Stimulated activated CD4-positive, alpha-beta T cell treated with anti-CD3 and anti-CD28 coated beads, Interleukin-15, amount 100 ng/mL, for 24 hours (primary cell): Measurements from ENCODE around the gene ATP1A2.

ENCODE experiments used
- DNase-seq: peaks from one replicate; pipeline ENCODE4 v3.0.0-alpha.2; 2020

Gene ATP1A2

DNA sequence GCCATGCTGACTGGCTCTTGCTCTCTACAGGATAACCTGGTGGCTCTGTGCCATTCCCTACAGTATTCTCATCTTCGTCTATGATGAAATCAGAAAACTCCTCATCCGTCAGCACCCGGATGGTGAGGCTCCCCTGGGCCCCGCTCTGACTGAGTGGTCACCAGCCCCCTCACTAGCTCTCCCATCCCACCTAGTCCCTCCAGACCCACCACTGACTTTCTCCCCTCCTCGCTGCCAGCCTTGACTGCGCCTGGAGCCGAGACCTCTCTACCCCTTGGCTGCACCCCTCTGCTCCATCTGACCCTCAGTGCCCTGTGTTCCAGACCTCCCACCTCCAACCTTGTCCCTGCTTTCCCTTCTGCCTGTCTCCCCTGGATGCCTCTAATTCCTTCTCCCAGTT is 70.7 kb downstream of the ATP1A2 start:
- no peak for DNase-seq

GRCh38 chr1:160186729-160187128 is 71.2 kb downstream of the ATP1A2 start:
- no peak for DNase-seq

- DNase-seq, result no peak
Observed at GRCh38 chr1:160187407-160187806, 71.8 kb downstream of the ATP1A2 start.

- DNase-seq, result no peak
Observed at GRCh38 chr1:160188341-160188740, 72.8 kb downstream of the ATP1A2 start.

DNA sequence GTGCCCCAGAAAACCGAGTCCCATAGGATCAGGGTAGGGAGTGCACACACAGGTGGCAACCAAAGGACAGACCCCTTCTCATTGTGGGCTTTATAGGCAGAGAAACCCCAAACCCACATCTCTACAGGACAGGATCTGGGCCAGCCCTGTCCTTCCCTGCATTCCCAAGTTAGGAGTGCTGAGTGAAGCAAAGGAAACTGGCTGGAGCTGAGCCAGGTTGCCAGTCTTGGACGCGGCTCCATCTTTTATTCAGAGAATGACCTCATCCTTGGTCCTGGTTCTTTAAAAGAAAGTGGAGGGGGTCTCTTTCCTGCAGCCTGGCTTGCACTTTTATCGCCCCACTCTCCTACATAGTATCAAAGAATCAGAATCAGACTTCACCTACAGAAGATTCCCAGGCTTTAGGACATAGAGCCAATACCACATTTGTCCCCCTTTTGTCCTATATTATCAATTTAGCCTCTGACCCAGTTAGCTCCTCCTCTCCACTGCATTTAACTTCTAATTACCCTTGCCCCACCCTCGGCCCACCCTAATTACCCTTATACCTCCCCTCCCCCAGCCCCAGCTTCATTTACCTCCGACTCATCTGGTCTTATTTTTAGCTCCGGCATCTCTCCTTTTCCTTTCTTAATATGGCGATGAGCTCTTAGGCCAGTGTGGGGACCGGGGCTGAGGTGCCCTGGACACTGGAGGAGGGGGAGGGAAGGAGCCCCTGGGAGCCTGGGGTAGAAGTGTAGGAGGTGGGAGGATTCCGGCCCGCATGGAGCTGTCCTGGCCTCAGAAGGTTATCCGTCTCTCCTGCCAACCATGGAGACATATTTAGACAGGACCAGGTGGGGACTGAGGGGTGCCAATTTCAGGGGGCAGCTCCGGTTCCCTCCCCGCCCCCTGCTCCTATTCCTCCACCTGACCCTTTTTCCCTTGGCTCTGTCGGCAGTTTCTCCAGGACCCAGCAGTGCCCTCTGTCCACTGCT is 74.4 kb downstream of the ATP1A2 start, which contains the start of gene CASQ1:
Gene CASQ1 (plus strand): TSS at position 927 of the 977 bp plus-strand sequence. CDS start 177 bp downstream, outside the sequence.
- no peak for DNase-seq

- DNase-seq, result no peak
Observed at GRCh38 chr1:160191756-160192155, 76.2 kb downstream of the ATP1A2 start.

GRCh38 chr1:160192234-160192633 is 76.7 kb downstream of the ATP1A2 start:
- no peak for DNase-seq
